HCT116 (cell line): Measurements from ENCODE around the gene SUFU. TPM values are rescaled to one million over a fixed set of nuclear protein-coding genes. Genes with fewer than 3 reads are reported as not detected.

Source experiments
- ATAC-seq: fragments of 200-7000 bp; cut with Tn5 transposase; 2 replicates; pipeline ENCODE4 v1.9.1; 2020; ENCODE audit warnings: mild to moderate bottlenecking, moderate library complexity
- BruUV-seq: library from RNA; stranded (reverse); fragments of 400-500 nt; replicated peaks from 2 replicates; lab custom pipeline; 2021; lab: Mats Ljungman, UMichigan
- CTCF ChIA-PET: fragments of 300-600 bp; sonication (Branson Sonifier 250); formaldehyde crosslinking; loops from one replicate; lab custom pipeline; 2021; ENCODE audit warnings: antibody characterized with exemption; lab: Charles Lee
- POLR2A ChIA-PET: fragments of 300-600, 350-600 bp; sonication (Branson Sonifier 250); formaldehyde crosslinking; loops from one replicate; lab custom pipeline; 2021; ENCODE audit warnings: antibody characterized with exemption; lab: Charles Lee
- RAD21 ChIA-PET, 2 experiments: fragments of 300-600 bp; sonication (Branson Sonifier 250); formaldehyde crosslinking; loops; one replicate each; lab custom pipeline; 2023; ENCODE audit warnings: low total read pairs in 2 of 2; ENCODE audit not compliant: uncharacterized antibody in 2 of 2, unreplicated experiment in 2 of 2, low non-redundant PET in 1 of 2; lab: Charles Lee
- DNase-seq: peaks from one replicate; pipeline ENCODE4 v3.0.0-alpha.2; 2010; ENCODE audit warnings: low read depth, low spot score
- H2AFZ ChIP-seq: fragments of 200-600 bp; shearing (Covaris generic), sonication (generic); 2 replicates; pipeline ENCODE4 v1.6.1; 2017; ENCODE audit warnings: low read depth, mixed run types, mixed read lengths, antibody characterized with exemption, low read length; ENCODE audit not compliant: poor library complexity, severe bottlenecking
- H3K27ac ChIP-seq: 2 replicates; pipeline ENCODE4 v1.5.1; 2012; ENCODE audit warnings: low read depth, low read length
- H3K27me3 ChIP-seq: fragments of 200-600 bp; sonication (generic); 2 replicates; pipeline ENCODE4 v1.6.1; 2016; ENCODE audit warnings: mixed run types, low read length, mixed read lengths; ENCODE audit not compliant: insufficient read depth
- H3K36me3 ChIP-seq, 2 experiments: fragments of 200-500 bp in 1 of 2; fragments of 200-600 bp in 1 of 2; sonication (Bioruptor generic) in 1 of 2; sonication (generic) in 1 of 2; 2 replicates each; pipeline versions ENCODE4 v1.5.1 to v1.6.1; 2014 to 2016; ENCODE audit warnings: low read length in 2 of 2, inconsistent platforms in 1 of 2, mixed read lengths in 1 of 2, mixed run types in 1 of 2; ENCODE audit not compliant: insufficient read depth in 2 of 2, control insufficient read depth in 1 of 2
- H3K4me1 ChIP-seq, 2 experiments: fragments of 200-600 bp in 1 of 2; sonication (generic) in 1 of 2; 2 replicates each; pipeline versions ENCODE4 v1.5.1 to v1.6.1; 2012 to 2017; ENCODE audit warnings: low read length in 2 of 2, inconsistent platforms in 1 of 2, mild to moderate bottlenecking in 1 of 2, mixed read lengths in 1 of 2, mixed run types in 1 of 2, moderate library complexity in 1 of 2; ENCODE audit not compliant: insufficient read depth in 2 of 2, control insufficient read depth in 1 of 2
- H3K4me2 ChIP-seq: fragments of 200-600 bp; sonication (generic); 2 replicates; pipeline ENCODE4 v1.6.1; 2017; ENCODE audit warnings: mixed run types, low read length, mixed read lengths
- H3K4me3 ChIP-seq, 2 experiments: fragments of 200-600 bp in 1 of 2; sonication (generic) in 1 of 2; replicated peaks in 1 of 2; 2 replicates each; pipeline ENCODE4 v1.5.1; 2011 to 2016; ENCODE audit warnings: low read length in 2 of 2, control low read depth in 1 of 2, low read depth in 1 of 2, mild to moderate bottlenecking in 1 of 2, mixed read lengths in 1 of 2, mixed run types in 1 of 2
- H3K79me2 ChIP-seq: fragments of 200-600 bp; sonication (generic); 2 replicates; pipeline ENCODE4 v1.6.1; 2017; ENCODE audit warnings: mild to moderate bottlenecking, mixed run types, low read length, moderate library complexity, mixed read lengths; ENCODE audit not compliant: insufficient read depth
- H3K9ac ChIP-seq: fragments of 200-600 bp; sonication (generic); 2 replicates; pipeline ENCODE4 v1.6.1; 2016; ENCODE audit warnings: low read length, mixed read lengths
- H3K9me2 ChIP-seq: fragments of 200-600 bp; sonication (generic), shearing (Covaris generic); 2 replicates; pipeline ENCODE4 v1.6.1; 2017; ENCODE audit warnings: mixed run types, mild to moderate bottlenecking, moderate library complexity; ENCODE audit not compliant: insufficient read depth
- H3K9me3 ChIP-seq, 2 experiments: fragments of 200-500 bp in 1 of 2; fragments of 200-600 bp in 1 of 2; sonication (Bioruptor generic) in 1 of 2; sonication (generic) in 1 of 2; 2 replicates each; pipeline ENCODE4 v1.6.1; 2014 to 2017; ENCODE audit warnings: low read length in 2 of 2, mixed read lengths in 2 of 2, inconsistent platforms in 1 of 2, low read depth in 1 of 2, mild to moderate bottlenecking in 1 of 2, mixed run types in 1 of 2, moderate library complexity in 1 of 2; ENCODE audit not compliant: control insufficient read depth in 1 of 2, insufficient read depth in 1 of 2
- H4K20me1 ChIP-seq: fragments of 200-600 bp; sonication (generic), shearing (Covaris generic); 2 replicates; pipeline ENCODE4 v1.6.1; 2017; ENCODE audit warnings: mixed run types, mild to moderate bottlenecking, moderate library complexity; ENCODE audit not compliant: insufficient read depth
- EGR1 ChIP-seq: IDR thresholded peaks from 2 replicates; pipeline ENCODE4 v1.6.1; 2012; ENCODE audit warnings: low read depth
- POLR2A ChIP-seq: IDR thresholded peaks from 2 replicates; pipeline ENCODE4 v1.7.0; 2011; ENCODE audit warnings: borderline replicate concordance; ENCODE audit not compliant: insufficient read depth, insufficient read length; ENCODE audit errors: extremely low read depth
- POLR2AphosphoS5 ChIP-seq: IDR thresholded peaks from 2 replicates; pipeline ENCODE4 v1.6.1; 2011; ENCODE audit warnings: mild to moderate bottlenecking, low read depth, low read length, moderate library complexity
- RAD21 ChIP-seq: IDR thresholded peaks from 2 replicates; pipeline ENCODE4 v1.6.1; 2012; ENCODE audit warnings: low read depth, mild to moderate bottlenecking
- SP1 ChIP-seq: IDR thresholded peaks from 2 replicates; pipeline ENCODE4 v1.6.1; 2012; ENCODE audit warnings: low read depth
- TCF7L2 ChIP-seq: IDR thresholded peaks from 2 replicates; pipeline ENCODE4 v1.7.0; 2011; ENCODE audit warnings: borderline replicate concordance, inconsistent platforms; ENCODE audit not compliant: insufficient read depth, insufficient read length; ENCODE audit errors: extremely low read depth
- YY1 ChIP-seq: IDR thresholded peaks from 2 replicates; pipeline ENCODE4 v1.6.1; 2011; ENCODE audit warnings: low read length, low read depth, moderate library complexity, mild to moderate bottlenecking; ENCODE audit not compliant: insufficient replicate concordance; ENCODE audit errors: extremely low read depth
- ZNF274 ChIP-seq: fragments of 200-500 bp; sonication (Bioruptor generic); IDR thresholded peaks from 2 replicates; pipeline ENCODE4 v1.6.1; 2014; ENCODE audit warnings: mild to moderate bottlenecking, low read depth, low read length, inconsistent platforms
- intact Hi-C: fragments of 100-400 bp; cut with micrococcal nuclease; formaldehyde crosslinking; loops from 2 replicates; pipeline ENCODE4 v1.10.0; 2022
- total RNA-seq: library from RNA; stranded (reverse); gene quantifications from one replicate; pipeline ENCODE4 v1.2.1, GENCODE V29; 2021; ENCODE audit not compliant: unreplicated experiment
- TF ChIP-seq, protein P1 (sequence below), 3 experiments: fragments of 200-600 bp in 1 of 3; sonication (generic) in 1 of 3; IDR thresholded peaks in 2 of 3; conservative IDR thresholded peaks in 1 of 3; 2 replicates each; pipeline ENCODE4 v1.5.1; 2012 to 2017; ENCODE audit warnings: low read depth in 2 of 3, low read length in 2 of 3, antibody characterized with exemption in 1 of 3, borderline replicate concordance in 1 of 3, control low read depth in 1 of 3, mild to moderate bottlenecking in 1 of 3, mixed read lengths in 1 of 3, mixed run types in 1 of 3, moderate library complexity in 1 of 3; ENCODE audit not compliant: insufficient read depth in 1 of 3
- TF ChIP-seq, protein P2 (sequence below): IDR thresholded peaks from 2 replicates; pipeline ENCODE4 v1.6.1; 2012; ENCODE audit warnings: low read depth
- TF ChIP-seq, protein P3 (sequence below): IDR thresholded peaks from 2 replicates; pipeline ENCODE4 v1.6.1; 2012

The SUFU gene
- total RNA-seq, 1 experiment from 2014 or later = 18.8 TPM

DNA sequence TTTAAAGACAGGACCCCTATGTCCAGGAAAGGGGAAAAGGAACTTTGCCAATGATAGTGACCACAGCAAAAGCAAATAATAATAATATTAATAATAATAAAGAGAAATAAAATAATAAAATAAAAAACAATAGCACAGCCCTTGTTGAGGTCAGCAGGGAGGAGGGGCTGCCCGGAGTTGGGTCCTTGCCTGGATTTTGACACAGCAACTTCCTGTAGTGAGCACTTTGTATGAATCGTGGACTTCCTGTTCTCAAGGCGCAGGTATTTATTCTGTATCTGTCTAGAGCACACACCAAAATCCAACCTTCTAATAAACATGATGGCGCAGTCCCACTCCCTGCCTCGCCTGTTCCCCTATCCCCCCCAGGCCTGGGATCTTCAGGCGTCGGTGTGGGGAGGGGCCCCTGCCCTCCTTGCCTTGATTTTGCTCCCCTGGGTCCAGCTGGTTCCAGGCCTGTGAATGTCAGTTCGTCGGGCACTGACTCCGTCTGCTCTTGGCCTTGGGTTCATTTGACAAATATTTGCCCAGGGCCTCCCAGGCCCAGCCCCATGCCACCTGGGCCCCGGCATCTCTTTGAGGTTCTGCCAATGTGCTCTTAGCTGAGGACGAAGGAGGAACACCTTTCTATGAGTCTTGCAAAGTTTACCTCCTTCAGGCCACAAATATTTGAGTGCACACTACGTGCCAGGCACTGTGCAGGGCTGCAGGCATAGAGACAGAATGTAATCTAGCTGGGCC is 154.4 kb downstream of the SUFU start:
- intact Hi-C loops = no loop called here
- TF ChIP-seq POLR2AphosphoS5 (peak; percentile 11; the same call in 1 of the 2 replicates), SP1 (no peak)
- Histone ChIP-seq H3K27me3 (no peaks in the 10 kb centered on the region), H3K36me3 (peaks cover 9 to 21% of the 10 kb centered on the region in 2 experiments; a peak in 3 of 4 replicates), H3K79me2 (peaks cover 12% of the 10 kb centered on the region), H3K9me3 (no peaks in the 10 kb centered on the region), H2AFZ (no peak overlapping the region), H3K4me3 (no peak overlapping the region), H4K20me1 (no peaks in the 10 kb centered on the region), H3K9ac (no peak overlapping the region), H3K4me2 (no peak overlapping the region), H3K9me2 (no peaks in the 10 kb centered on the region), H3K27ac (no peak overlapping the region), H3K4me1 (peaks cover 0 to 5% of the 10 kb centered on the region in 2 experiments; a peak in 1 of 4 replicates)
- no peak for DNase-seq
- BruUV-seq = no TSS peak
- RAD21 ChIA-PET = no interaction called here
- ATAC-seq = no peak
- POLR2A ChIA-PET = interaction anchor here (0.5 to 1.5 kb wide), 3 partner anchors 12 to 54 kb away, joined by 3 read pairs; partner anchors contain the start of gene TRIM8
- CTCF ChIA-PET = interaction anchor here (1.1 kb wide), 1 partner anchor 21 kb away, joined by 3 read pairs; no protein-coding TSS in a partner anchor

DNA sequence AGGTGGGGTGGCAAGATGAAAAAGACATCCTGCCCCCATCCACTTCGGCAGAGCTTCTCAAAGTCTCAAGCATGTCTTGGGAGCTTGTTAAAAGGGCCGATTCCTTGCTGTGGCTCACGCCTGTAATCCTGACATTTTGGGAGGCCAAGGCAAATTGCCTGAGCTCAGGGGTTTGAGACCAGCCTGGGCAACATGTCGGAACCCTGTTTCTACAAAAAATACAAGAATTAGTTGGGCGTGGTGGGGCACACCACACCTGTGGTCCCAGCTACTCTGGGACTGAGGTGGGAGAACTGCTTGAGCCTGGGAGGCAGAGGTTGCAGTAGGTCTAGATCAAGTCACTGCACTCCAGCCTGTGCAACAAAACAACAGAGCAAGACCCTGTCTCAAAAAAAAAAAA is 155.0 kb downstream of the SUFU start:
- Histone ChIP-seq H3K4me3 (no peak overlapping the region), H3K9me2 (no peaks in the 10 kb centered on the region), H2AFZ (no peak overlapping the region), H3K79me2 (peaks cover 5% of the 10 kb centered on the region), H3K4me2 (no peak overlapping the region), H3K27me3 (no peaks in the 10 kb centered on the region), H3K9ac (no peak overlapping the region), H3K27ac (no peak overlapping the region), H4K20me1 (no peaks in the 10 kb centered on the region), H3K36me3 (peaks cover 9 to 21% of the 10 kb centered on the region in 2 experiments; a peak in 3 of 4 replicates), H3K9me3 (no peaks in the 10 kb centered on the region), H3K4me1 (peaks cover 0 to 5% of the 10 kb centered on the region in 2 experiments; a peak in 1 of 4 replicates)
- CTCF ChIA-PET = interaction anchor here (1.1 kb wide), 1 partner anchor 20 kb away, joined by 3 read pairs; no protein-coding TSS in a partner anchor
- RAD21 ChIA-PET = no interaction called here
- TF ChIP-seq YY1 (no peak), ZNF274 (no peak), POLR2A (no peak), POLR2AphosphoS5 (no peak), TCF7L2 (no peak), RAD21 (no peak), EGR1 (no peak)
- TF ChIP-seq, protein P1, sequence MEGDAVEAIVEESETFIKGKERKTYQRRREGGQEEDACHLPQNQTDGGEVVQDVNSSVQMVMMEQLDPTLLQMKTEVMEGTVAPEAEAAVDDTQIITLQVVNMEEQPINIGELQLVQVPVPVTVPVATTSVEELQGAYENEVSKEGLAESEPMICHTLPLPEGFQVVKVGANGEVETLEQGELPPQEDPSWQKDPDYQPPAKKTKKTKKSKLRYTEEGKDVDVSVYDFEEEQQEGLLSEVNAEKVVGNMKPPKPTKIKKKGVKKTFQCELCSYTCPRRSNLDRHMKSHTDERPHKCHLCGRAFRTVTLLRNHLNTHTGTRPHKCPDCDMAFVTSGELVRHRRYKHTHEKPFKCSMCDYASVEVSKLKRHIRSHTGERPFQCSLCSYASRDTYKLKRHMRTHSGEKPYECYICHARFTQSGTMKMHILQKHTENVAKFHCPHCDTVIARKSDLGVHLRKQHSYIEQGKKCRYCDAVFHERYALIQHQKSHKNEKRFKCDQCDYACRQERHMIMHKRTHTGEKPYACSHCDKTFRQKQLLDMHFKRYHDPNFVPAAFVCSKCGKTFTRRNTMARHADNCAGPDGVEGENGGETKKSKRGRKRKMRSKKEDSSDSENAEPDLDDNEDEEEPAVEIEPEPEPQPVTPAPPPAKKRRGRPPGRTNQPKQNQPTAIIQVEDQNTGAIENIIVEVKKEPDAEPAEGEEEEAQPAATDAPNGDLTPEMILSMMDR (IDR thresholded peaks at IDR 0.05 in 2 of 3, conservative IDR thresholded peaks at IDR 0.05 in 1 of 3; ENCODE audit: borderline replicate concordance in 1 of 3, insufficient read depth in 1 of 3, low read depth in 2 of 3, low read length in 2 of 3) = no peak
- TF ChIP-seq, protein P2, sequence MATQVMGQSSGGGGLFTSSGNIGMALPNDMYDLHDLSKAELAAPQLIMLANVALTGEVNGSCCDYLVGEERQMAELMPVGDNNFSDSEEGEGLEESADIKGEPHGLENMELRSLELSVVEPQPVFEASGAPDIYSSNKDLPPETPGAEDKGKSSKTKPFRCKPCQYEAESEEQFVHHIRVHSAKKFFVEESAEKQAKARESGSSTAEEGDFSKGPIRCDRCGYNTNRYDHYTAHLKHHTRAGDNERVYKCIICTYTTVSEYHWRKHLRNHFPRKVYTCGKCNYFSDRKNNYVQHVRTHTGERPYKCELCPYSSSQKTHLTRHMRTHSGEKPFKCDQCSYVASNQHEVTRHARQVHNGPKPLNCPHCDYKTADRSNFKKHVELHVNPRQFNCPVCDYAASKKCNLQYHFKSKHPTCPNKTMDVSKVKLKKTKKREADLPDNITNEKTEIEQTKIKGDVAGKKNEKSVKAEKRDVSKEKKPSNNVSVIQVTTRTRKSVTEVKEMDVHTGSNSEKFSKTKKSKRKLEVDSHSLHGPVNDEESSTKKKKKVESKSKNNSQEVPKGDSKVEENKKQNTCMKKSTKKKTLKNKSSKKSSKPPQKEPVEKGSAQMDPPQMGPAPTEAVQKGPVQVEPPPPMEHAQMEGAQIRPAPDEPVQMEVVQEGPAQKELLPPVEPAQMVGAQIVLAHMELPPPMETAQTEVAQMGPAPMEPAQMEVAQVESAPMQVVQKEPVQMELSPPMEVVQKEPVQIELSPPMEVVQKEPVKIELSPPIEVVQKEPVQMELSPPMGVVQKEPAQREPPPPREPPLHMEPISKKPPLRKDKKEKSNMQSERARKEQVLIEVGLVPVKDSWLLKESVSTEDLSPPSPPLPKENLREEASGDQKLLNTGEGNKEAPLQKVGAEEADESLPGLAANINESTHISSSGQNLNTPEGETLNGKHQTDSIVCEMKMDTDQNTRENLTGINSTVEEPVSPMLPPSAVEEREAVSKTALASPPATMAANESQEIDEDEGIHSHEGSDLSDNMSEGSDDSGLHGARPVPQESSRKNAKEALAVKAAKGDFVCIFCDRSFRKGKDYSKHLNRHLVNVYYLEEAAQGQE = no peak
- TF ChIP-seq, protein P3, sequence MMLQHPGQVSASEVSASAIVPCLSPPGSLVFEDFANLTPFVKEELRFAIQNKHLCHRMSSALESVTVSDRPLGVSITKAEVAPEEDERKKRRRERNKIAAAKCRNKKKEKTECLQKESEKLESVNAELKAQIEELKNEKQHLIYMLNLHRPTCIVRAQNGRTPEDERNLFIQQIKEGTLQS = no peak
- POLR2A ChIA-PET = interaction anchor here (0.5 to 1.5 kb wide), 2 partner anchors 12 to 54 kb away, joined by 3 read pairs; no protein-coding TSS in a partner anchor
- DNase-seq = no peak
- intact Hi-C loops = no loop called here
- BruUV-seq = no TSS peak
- ATAC-seq = peak; percentile 6; the same call in 1 of the 2 replicates
